GM19193 (cell line): ENCODE measurements around the gene MYRIP.

ENCODE experiments used
- POLR2A ChIP-seq: IDR thresholded peaks from 4 replicates; pipeline ENCODE4 v1.6.1; 2011; ENCODE audit not compliant: insufficient read depth, insufficient read length; ENCODE audit errors: extremely low read depth

MYRIP gene

DNA sequence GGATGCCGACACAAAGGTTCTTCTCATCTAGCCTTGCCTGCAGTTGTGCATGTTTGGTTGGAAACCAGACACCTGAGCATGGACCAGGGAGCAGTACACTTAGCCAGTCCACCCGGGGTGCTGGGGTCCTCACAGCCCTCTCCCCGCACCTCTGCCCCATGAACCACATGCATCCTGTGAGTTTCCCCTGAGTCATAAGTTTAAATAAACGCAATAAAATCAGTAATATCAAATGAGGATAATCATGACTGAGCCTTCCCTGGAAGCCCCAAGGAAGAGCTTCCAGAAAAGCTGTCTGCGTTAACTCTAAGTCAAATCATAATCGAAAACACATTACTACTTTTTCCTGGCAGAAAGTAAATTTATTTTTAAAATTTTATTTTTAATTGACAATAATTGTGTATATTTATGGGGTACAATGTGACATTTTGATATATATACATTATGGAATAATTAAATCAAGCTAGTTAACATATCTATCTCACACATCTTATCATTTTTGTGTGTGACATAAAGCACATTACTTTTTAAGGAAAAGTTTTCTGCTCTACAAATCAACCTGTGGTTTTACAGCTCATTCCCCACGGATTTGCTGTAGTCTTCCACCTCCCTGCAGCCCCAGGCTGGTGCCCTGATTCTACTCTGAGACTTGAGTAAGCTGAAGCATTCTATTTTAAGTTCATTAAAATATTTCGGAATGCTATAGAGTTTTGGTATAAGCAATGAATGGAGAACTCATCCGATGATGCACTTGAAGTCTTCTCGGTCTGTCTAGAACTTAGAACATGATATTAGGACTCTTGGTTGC is 334.1 kb downstream of the MYRIP start:
- no peak for TF ChIP-seq POLR2A

DNA sequence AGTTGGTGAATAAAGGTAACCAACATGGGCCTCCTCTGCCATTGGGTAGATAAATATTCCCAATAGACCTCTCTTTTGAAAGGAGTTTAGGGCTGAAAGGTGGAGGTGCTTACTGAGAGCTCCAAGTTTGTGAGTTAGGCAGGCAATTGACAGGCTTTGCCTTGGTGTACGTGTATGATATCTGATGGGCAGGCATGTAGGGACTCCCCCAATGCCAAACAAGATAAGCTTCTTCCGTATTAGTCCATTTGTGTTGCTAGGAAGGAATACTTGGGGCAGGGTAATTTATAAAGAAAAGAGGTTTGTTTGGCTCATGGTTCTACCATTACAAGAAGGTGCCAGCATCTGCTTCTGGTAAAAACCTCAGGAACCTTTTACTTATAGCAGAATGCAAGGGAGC is 339.4 kb downstream of the MYRIP start:
- no peak for TF ChIP-seq POLR2A

DNA sequence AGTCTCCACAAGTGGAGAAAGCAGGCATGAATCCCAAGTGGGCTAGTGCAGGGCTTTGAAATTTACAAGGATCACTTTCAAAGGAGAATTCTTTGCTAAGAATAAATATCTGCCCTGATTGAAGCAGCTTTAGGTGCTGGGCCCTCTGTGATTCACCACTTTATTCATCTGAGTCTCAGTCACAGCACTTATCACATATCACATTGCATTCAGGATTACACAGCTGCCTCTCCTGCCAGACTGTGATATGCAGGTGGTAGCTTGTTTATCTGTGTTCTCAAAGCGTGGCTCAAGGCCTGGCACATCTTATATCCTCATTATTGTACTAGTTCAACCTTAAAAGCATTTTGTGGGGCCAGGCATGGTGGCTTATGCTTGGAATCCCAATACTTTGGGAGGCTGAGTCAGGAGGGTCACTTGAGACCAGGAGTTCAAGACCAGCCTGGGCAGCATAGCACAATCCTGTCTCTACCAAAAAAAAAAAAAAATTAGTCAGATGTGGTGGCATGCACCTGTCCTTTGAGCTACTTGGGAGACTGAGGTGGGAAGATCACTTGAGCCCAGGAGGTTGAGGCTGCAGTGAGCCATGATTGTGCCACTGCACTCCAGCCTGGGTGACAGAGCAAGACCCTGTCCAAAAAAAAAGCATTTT is 343.2 kb downstream of the MYRIP start:
- no peak for TF ChIP-seq POLR2A

DNA sequence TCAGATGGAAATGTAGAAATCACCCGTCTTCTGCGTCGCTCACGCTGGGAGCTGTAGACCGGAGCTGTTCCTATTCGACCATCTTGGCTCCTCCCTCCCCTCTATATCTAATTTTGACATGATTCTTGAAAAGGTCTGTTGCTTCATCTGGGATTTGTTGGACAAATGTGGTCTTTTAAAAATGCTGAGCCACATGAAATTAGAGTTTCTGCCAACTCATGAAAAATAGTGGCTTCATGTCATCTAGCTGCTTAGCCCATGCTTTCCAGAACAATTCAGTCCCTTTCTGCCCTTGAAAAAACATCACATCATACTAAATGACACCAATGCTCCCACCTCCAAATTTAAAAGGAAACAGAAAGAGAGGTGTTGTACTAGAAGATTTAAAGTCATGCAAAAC is 351.5 kb downstream of the MYRIP start:
- TF ChIP-seq POLR2A, result no peak

DNA sequence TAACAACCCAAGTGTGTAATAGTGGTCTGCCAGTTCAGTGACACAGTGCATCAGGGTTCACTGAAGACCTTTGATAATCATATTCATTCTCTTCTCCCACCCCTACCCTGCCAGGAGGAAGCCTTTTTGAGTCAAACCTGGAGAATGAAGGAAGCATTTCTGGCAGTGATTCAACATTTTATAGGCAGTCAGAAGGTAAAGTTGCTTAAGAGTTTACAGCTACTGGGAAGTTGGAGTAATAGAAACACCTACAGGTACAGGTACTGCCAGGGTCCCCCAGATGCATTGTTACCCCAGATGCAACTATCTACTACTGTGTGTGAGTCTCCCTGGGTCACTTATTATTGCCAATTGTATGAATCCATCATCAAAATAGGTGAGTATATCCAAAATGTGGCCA is 353.2 kb downstream of the MYRIP start:
- no peak for TF ChIP-seq POLR2A

DNA sequence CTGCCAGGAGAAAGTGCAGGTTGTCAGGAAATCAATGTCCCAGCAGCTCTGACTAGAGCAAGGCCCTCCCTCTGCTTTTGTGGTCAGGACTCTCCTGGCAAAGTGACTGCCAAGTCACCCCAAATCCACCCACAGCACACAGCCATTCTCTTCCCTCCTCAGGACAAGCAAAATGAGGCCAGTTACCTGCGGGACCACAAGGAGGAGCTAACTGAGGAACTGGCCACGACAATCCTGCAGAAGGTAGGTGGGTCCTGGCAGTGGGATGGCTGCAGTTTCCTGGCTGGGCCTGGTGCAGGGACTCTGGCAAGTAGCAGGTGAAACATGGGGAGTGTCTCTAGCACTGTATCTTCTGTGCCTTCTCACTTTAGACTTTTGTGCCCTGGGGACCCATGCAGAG is 357.6 kb downstream of the MYRIP start:
- no peak for TF ChIP-seq POLR2A

DNA sequence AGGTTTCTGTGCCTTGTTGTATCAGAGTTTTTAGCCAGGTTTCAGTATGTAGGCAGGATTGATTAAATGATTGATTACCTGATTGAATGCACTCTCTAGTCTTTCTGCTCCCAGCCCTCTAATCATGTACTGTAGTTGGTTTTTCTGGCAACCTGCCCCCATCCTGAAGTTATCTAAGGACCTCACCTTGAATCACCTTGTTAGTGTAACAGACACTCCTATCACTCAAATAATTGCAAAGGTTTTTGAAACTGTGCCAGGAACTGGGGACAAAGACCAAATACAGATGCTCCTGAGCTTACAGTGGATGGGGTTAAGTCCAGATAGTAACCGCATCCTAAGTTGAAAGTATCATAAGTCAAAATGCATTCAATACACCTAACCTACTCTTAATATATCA is 358.5 kb downstream of the MYRIP start:
- TF ChIP-seq POLR2A, result no peak

DNA sequence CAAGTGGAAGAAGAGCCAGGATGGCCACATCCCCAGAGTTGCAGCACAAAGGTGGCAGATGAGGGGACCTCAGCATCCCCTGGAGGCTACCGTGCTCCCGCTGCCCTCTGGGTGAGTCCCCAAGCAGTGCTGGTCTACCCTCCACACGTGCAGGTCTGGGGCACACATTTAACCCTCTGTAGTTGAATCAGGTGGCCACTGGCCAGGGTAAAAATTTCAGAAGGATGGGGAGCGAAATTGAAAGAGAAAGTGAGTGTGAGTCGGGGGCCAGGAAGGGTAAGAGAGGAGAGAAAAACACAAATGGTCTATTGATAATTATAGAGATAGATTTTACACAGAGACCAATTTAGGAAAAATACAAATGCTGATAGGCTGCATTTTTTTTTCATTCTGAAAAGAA is 360.6 kb downstream of the MYRIP start:
- TF ChIP-seq POLR2A, result no peak

DNA sequence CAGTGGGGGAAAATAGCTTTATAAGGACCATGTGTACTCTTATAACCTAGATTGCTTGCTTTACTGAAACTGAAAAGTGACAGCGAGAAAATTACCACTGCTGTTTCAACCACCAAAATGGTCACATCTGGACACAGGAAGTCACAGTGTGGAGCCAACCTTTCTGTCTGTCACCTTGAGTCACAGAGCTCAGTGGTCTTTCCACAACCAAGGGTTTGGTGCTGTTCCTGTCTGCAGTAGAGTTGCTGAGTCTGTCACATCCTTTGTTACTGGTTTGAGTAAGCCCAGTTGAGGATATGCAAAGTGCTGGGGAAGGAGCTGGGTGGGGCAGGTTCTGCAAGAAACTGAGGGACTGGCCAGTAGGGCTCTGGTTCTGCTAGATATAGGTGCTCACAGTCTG is 361.0 kb downstream of the MYRIP start:
- no peak for TF ChIP-seq POLR2A

DNA sequence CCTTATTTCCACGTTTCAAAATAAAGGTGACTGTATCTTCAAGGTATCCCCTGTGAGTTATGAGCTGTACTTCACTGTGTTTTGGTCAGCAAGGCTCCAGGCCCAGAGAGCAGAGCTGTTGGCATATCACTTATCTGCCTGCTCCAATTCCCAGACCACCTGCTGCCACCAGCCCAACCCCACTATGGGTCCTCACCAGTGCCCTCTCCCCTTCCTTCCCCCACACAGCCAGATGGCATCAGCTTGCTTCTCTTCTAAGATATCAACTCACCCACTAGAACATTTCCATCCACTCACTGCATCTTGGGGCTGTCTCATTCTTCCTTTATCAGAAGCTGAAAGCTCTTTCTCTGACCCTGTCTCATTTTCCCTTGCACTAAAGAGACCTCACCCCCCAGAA is 363.2 kb downstream of the MYRIP start:
- no peak for TF ChIP-seq POLR2A

DNA sequence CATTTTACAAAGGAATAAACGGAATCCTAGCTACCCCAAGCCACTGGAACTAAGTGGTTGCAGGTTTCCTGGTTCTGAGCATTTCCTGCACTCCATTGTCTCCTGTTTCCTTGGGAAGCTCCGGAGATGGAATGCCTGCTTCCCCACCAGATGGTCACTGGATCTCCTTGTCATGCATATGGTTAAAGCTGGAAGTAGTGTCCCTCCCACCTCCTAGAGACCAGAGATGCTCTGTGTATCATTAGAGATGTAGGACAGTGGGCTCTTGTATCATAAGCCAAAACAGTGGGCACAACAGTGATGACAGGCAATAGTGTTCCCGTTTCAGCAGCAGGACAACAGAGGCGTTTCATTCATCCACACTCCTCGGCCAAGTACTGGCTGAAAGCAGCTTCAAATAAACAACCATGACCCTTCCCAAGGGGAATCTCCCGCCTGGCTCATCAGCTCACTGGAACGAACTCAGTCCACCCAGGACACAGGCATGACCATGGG is 363.9 kb downstream of the MYRIP start:
- no peak for TF ChIP-seq POLR2A

DNA sequence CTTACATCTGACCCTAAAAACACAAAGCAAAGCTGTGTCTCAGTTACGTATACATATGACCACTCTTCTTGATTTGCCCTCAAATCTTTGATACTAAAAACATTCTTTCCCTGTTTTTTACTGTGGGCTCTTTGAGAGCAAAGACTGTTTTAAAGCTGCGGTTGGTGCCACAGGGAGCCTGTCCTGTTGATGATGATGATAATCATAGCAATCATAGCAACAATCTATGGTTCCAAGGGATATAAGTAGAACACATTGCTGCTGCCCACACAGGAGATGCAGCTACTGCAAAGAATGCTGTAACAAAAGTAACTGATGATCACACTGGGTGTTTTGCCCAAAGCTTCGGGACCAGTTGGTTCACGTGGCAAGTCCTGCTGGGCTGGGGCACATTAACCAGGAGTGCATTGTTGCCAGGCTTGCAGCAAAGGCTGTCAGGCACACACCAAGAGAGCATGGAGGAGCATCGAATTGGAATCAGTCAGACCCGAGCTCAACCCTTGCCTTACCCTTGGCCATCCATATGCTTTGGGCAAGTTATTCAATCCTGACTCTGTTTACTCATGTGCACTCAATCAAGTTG is 368.7 kb downstream of the MYRIP start:
- TF ChIP-seq POLR2A, result no peak

DNA sequence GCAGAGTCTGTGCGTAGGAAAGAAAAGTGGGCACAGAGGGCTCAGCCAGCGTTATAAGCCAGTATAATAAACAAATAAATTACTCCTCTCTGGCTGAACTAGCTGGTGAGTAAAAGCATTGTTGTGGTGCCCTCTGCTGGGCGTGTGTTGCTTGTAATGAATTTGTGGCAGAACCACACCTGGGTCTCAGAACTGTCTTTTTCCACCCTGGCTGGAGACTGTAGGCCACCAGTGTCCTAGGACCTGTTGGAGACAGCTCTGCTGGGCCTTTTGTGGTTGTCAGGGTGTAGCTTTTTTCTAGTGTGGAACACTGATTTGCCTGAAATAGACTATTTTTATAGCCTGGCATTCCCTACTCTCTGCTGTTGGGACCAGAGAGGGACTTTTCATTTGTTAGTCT is 369.6 kb downstream of the MYRIP start:
- no peak for TF ChIP-seq POLR2A

DNA sequence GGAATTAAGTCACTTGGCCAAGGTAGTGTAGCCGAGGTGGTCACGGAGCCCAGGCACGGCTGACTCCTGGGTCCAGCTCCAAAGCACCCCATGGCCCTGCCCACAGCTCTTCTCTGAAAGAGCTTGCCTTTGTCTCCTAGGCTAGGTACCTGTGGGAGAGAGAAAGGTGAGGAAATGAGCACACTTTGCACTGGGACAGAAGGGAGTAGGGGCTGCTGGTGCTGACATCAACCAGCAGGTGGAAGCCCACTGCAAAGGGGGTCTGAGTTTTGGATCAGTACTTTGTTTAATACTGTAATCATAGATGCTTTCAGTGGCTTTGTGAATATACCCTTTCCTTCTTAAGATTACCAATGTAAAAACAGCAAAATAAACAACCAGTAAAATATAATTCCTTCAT is 371.8 kb downstream of the MYRIP start:
- no peak for TF ChIP-seq POLR2A

DNA sequence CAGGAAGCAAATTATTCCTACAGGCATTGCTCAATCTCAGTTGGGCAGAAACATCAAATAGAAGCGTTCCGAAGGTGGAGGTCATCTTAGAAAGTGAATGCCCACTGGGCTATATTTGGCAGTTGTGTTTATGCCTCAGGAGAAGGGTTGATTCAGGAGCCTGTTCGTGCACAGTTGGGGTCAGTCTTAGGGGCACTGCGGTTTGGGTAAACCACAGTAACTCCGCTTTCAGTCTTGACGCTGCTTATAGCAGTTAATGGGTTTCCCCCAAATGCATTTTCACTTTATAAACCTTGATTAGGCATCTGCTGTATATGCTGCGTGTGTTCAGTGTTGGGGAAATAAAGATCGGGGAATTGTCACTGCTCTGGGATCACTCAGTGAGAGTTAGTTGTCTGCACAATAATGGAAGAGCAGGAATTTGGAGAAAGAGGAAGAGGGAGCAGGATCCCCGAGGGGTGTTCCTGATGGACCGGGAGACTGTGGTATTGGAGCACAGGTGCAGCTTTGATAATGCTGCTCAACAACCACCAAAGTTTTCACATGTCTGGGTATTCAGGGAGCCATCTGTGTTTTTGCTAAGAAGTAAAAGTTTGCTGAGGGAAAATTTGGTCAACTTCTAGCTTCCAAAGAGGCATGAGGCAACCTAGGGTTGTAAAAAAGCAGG is 375.8 kb downstream of the MYRIP start:
- no peak for TF ChIP-seq POLR2A
